KMS-11 (cell line): ENCODE results near the gene SLC12A4.

Source experiments
- H2AFZ ChIP-seq: fragments of 200-600 bp; sonication (generic); 2 replicates; pipeline ENCODE4 v1.6.1; 2016; ENCODE audit warnings: antibody characterized with exemption, mixed run types, low read depth
- H3K27ac ChIP-seq: fragments of 200-600 bp; sonication (generic); 2 replicates; pipeline ENCODE4 v1.6.1; 2016; ENCODE audit warnings: mild to moderate bottlenecking, mixed run types
- H3K27me3 ChIP-seq: fragments of 200-600 bp; sonication (generic); 2 replicates; pipeline ENCODE4 v1.6.1; 2017; ENCODE audit warnings: mild to moderate bottlenecking, low read depth, mixed run types, moderate library complexity; ENCODE audit not compliant: insufficient read depth
- H3K36me3 ChIP-seq: fragments of 200-600 bp; sonication (generic); 2 replicates; pipeline ENCODE4 v1.6.1; 2017; ENCODE audit warnings: mild to moderate bottlenecking, mixed run types; ENCODE audit not compliant: insufficient read depth
- H3K4me1 ChIP-seq: fragments of 200-600 bp; sonication (generic); 2 replicates; pipeline ENCODE4 v1.6.1; 2016; ENCODE audit warnings: mild to moderate bottlenecking, low read depth, mixed run types; ENCODE audit not compliant: poor library complexity, severe bottlenecking
- H3K4me2 ChIP-seq: fragments of 200-600 bp; sonication (generic); 2 replicates; pipeline ENCODE4 v1.7.0; 2016; ENCODE audit warnings: mild to moderate bottlenecking, mixed run types
- H3K4me3 ChIP-seq: fragments of 200-600 bp; sonication (generic); IDR thresholded peaks from 2 replicates; pipeline ENCODE4 v1.6.1; 2017; ENCODE audit warnings: low read depth, low read length, mixed read lengths; ENCODE audit not compliant: insufficient read depth
- H3K79me2 ChIP-seq: fragments of 200-600 bp; sonication (generic); 2 replicates; pipeline ENCODE4 v1.6.1; 2016; ENCODE audit warnings: low read depth, mixed run types; ENCODE audit not compliant: insufficient read depth
- H3K9ac ChIP-seq: fragments of 200-600 bp; sonication (generic); 2 replicates; pipeline ENCODE4 v1.6.1; 2016; ENCODE audit warnings: mild to moderate bottlenecking, mixed run types
- H4K20me1 ChIP-seq: fragments of 200-600 bp; sonication (generic); 2 replicates; pipeline ENCODE4 v1.6.1; 2016; ENCODE audit warnings: mild to moderate bottlenecking, mixed run types; ENCODE audit not compliant: insufficient read depth
- CTCF ChIP-seq: fragments of 200-600 bp; sonication (generic); conservative IDR thresholded peaks from 2 replicates; pipeline ENCODE4 v1.6.1; 2017; ENCODE audit warnings: low read depth, mild to moderate bottlenecking, antibody characterized with exemption, low read length, moderate library complexity, mixed read lengths

The SLC12A4 gene

GRCh38 chr16:67964477-67965131, 3.8 kb downstream of the SLC12A4 start:
- no peaks in the 10 kb centered on the region for H3K36me3 ChIP-seq
- no peak overlapping the region for H3K4me3 ChIP-seq
- peak overlapping the region; percentile 31 for H3K4me2 ChIP-seq
- H4K20me1 ChIP-seq = no peaks in the 10 kb centered on the region
- no peaks in the 10 kb centered on the region for H3K27me3 ChIP-seq
- H3K79me2 ChIP-seq = no peaks in the 10 kb centered on the region
- peak overlapping the region; percentile 31; the same call in 1 of the 2 replicates for H3K27ac ChIP-seq
- TF ChIP-seq CTCF = no peak
- no peak overlapping the region for H3K9ac ChIP-seq
- H2AFZ ChIP-seq = no peak overlapping the region
- peaks cover 50% of the 10 kb centered on the region for H3K4me1 ChIP-seq

GRCh38 chr16:67963662-67964321, 4.6 kb downstream of the SLC12A4 start:
- peak overlapping the region; percentile 31; the same call in 1 of the 2 replicates for H3K4me2 ChIP-seq
- no peaks in the 10 kb centered on the region for H3K27me3 ChIP-seq
- no peak for TF ChIP-seq CTCF
- H3K4me3 ChIP-seq = no peak overlapping the region
- peaks cover 50% of the 10 kb centered on the region for H3K4me1 ChIP-seq
- H3K36me3 ChIP-seq = no peaks in the 10 kb centered on the region
- peak overlapping the region; percentile 11; the same call in 1 of the 2 replicates for H3K27ac ChIP-seq
- no peak overlapping the region for H2AFZ ChIP-seq
- no peak overlapping the region for H3K9ac ChIP-seq
- H3K79me2 ChIP-seq = no peaks in the 10 kb centered on the region
- no peaks in the 10 kb centered on the region for H4K20me1 ChIP-seq

- Histone ChIP-seq H3K27me3 (no peaks in the 10 kb centered on the region), H3K27ac (peak overlapping the region; percentile 11; the same call in 1 of the 2 replicates), H3K4me3 (no peak overlapping the region), H3K9ac (no peak overlapping the region), H2AFZ (no peak overlapping the region), H3K79me2 (no peaks in the 10 kb centered on the region), H3K36me3 (no peaks in the 10 kb centered on the region), H3K4me1 (peaks cover 50% of the 10 kb centered on the region), H3K4me2 (peak overlapping the region; percentile 31; the same call in 1 of the 2 replicates), H4K20me1 (no peaks in the 10 kb centered on the region)
- TF ChIP-seq CTCF = no peak
Observed at GRCh38 chr16:67963292-67963661, 5.2 kb downstream of the SLC12A4 start.

GRCh38 chr16:67962135-67962534, 6.3 kb downstream of the SLC12A4 start:
- no peak overlapping the region for H3K9ac ChIP-seq
- H3K36me3 ChIP-seq = no peaks in the 10 kb centered on the region
- no peaks in the 10 kb centered on the region for H4K20me1 ChIP-seq
- no peak for TF ChIP-seq CTCF
- H3K4me2 ChIP-seq = no peak overlapping the region
- H3K79me2 ChIP-seq = no peaks in the 10 kb centered on the region
- H3K27me3 ChIP-seq = no peaks in the 10 kb centered on the region
- H3K27ac ChIP-seq = no peak overlapping the region
- H3K4me3 ChIP-seq = no peak overlapping the region
- no peak overlapping the region for H2AFZ ChIP-seq
- peaks cover 44% of the 10 kb centered on the region for H3K4me1 ChIP-seq
